Adrenal gland (tissue), 12 donors: ENCODE measurements around the gene HIPK2. TPM values are rescaled to one million over a fixed set of nuclear protein-coding genes. Genes with fewer than 3 reads are reported as not detected.

Experiments used
- DNase-seq, 7 donors: peaks; one replicate each; pipeline ENCODE4 v3.0.0-alpha.2; 2019 to 2020
- H3K27ac ChIP-seq, 5 donors: fragments of 200-600 bp; sonication (generic) in 4 of 5; 1 replicate in 3 of 5; 2 replicates in 2 of 5; pipeline versions ENCODE4 v1.5.1 to v1.8.0; 2016 to 2020; ENCODE audit warnings: mild to moderate bottlenecking in 1 of 5
- H3K27me3 ChIP-seq: fragments of 200-600 bp; 2 replicates; pipeline ENCODE4 v1.8.0; 2021
- H3K36me3 ChIP-seq, 2 donors: fragments of 200-600 bp; replicated peaks in 1 of 2; 1 replicate in 1 of 2; 2 replicates in 1 of 2; pipeline versions ENCODE4 v1.5.1 to v1.8.0; 2018 to 2022
- H3K4me1 ChIP-seq, 2 donors: fragments of 200-600 bp; replicated peaks in 1 of 2; 1 replicate in 1 of 2; 2 replicates in 1 of 2; pipeline versions ENCODE4 v1.5.1 to v1.8.0; 2018 to 2021
- H3K4me3 ChIP-seq, 4 donors: fragments of 200-600 bp; sonication (generic) in 3 of 4; one replicate each; pipeline ENCODE4 v1.5.1; 2016 to 2018
- H3K9me3 ChIP-seq, 3 donors: fragments of 200-600 bp; sonication (generic) in 1 of 3; replicated peaks in 1 of 3; 1 replicate in 2 of 3; 2 replicates in 1 of 3; pipeline versions ENCODE4 v1.5.1 to v1.8.0; 2016 to 2021
- POLR2A ChIP-seq, 2 donors: fragments of 450-650 bp; IDR thresholded peaks; one replicate each; pipeline ENCODE4 v1.6.1; 2017; ENCODE audit warnings: antibody characterized with exemption in 2 of 2, mild to moderate bottlenecking in 2 of 2, moderate library complexity in 1 of 2
- WGBS, 4 donors: extraction: QIAGEN DNeasy Blood & Tissue Kit in 2 of 4; methylation state at CpG; one replicate each; pipeline versions ENCODE4 v1.1.5 to v1.1.7; 2013 to 2017; 5-methylcytosine and 5-hydroxymethylcytosine counted together
- intact Hi-C, 2 donors: fragments of 100-400 bp; cut with DNase I; formaldehyde crosslinking; loops; one replicate each; pipeline versions ENCODE4 v1.14.1 to v1.15.0; 2022 to 2023
- polyA plus RNA-seq, 3 donors: library from polyadenylated mRNA; stranded (reverse); fragments of 200-250 nt in 2 of 3; fragments of 350-450 nt in 1 of 3; fragmentation: Illumina TruSeq in 1 of 3; extraction: RNeasy Lipid Tissue Mini Kit (QIAGEN cat#74804) in 1 of 3; gene quantifications; one replicate each; pipeline ENCODE4 v1.2.3, GENCODE V29; 2013 to 2014
- total RNA-seq, 9 donors: library from RNA; depleted of rRNA in 4 of 9; stranded (reverse); fragments of >200 nt in 4 of 9; fragments of 120-200 nt in 1 of 9; fragmentation: NEBNext Ultra II Directional in 1 of 9; extraction: Animal tissue kit (Norgen Biotek cat#: 25700) in 1 of 9; gene quantifications; one replicate each; pipeline versions ENCODE4 v1.1.0 to v1.2.4, GENCODE V29; 2013 to 2023
- TF ChIP-seq, protein P1 (sequence below), 6 experiments: fragments of 450-650 bp in 4 of 6; fragments of 200-600 bp in 2 of 6; sonication (generic) in 1 of 6; IDR thresholded peaks; 1 replicate in 5 of 6; 2 replicates in 1 of 6; pipeline versions ENCODE4 v1.5.1 to v1.8.0; 2016 to 2021; ENCODE audit warnings: antibody characterized with exemption in 6 of 6, mild to moderate bottlenecking in 2 of 6, moderate library complexity in 1 of 6
- donor health status: healthy with polysubstance abuse.
- donor health status: Bipolar disorder and iron deficiency.
- donor health status: DM: yes; HTN: yes; CAD: no.
- donor health status: DM: no; HTN: no; CAD: no.
- donor health status: DM: no; HTN: no; CAD: no.
- donor health status: DM: yes; HTN: yes; CAD: no.

The HIPK2 gene
- total and polyA plus RNA-seq, 12 donors = 4.7 to 82.4 (median 49.8) TPM

GRCh38 chr7:139542308-139543151 is 235.3 kb downstream of the HIPK2 start:
- no peaks in the 10 kb centered on the region for H3K4me1 ChIP-seq
- no peaks in the 10 kb centered on the region for H3K27me3 ChIP-seq
- no peak overlapping the region for H3K27ac ChIP-seq
- no peaks in the 10 kb centered on the region for H3K9me3 ChIP-seq
- H3K4me3 ChIP-seq = no peak overlapping the region
- WGBS, 4 donors = 89 to 91% (median 90%) methylated on average over 27 to 28 of the region's 28 CpGs
- no peaks in the 10 kb centered on the region for H3K36me3 ChIP-seq
- no peak for DNase-seq
- TF ChIP-seq POLR2A (IDR thresholded peaks at IDR 0.05) = no peak
- TF ChIP-seq, protein P1, sequence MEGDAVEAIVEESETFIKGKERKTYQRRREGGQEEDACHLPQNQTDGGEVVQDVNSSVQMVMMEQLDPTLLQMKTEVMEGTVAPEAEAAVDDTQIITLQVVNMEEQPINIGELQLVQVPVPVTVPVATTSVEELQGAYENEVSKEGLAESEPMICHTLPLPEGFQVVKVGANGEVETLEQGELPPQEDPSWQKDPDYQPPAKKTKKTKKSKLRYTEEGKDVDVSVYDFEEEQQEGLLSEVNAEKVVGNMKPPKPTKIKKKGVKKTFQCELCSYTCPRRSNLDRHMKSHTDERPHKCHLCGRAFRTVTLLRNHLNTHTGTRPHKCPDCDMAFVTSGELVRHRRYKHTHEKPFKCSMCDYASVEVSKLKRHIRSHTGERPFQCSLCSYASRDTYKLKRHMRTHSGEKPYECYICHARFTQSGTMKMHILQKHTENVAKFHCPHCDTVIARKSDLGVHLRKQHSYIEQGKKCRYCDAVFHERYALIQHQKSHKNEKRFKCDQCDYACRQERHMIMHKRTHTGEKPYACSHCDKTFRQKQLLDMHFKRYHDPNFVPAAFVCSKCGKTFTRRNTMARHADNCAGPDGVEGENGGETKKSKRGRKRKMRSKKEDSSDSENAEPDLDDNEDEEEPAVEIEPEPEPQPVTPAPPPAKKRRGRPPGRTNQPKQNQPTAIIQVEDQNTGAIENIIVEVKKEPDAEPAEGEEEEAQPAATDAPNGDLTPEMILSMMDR (IDR thresholded peaks at IDR 0.05) = no peak
- intact Hi-C loops = no loop called here

GRCh38 chr7:139541600-139542307 is 236.0 kb downstream of the HIPK2 start:
- WGBS, 4 donors = 63 to 86% (median 75%) methylated on average over 4 to 21 of the region's 21 CpGs
- H3K36me3 ChIP-seq = no peaks in the 10 kb centered on the region
- no peak overlapping the region for H3K27ac ChIP-seq
- H3K4me3 ChIP-seq = no peak overlapping the region
- TF ChIP-seq, protein P1 (IDR thresholded peaks at IDR 0.05) = no peak
- TF ChIP-seq POLR2A (IDR thresholded peaks at IDR 0.05) = no peak
- intact Hi-C loops = no loop called here
- DNase-seq = no peak
- no peaks in the 10 kb centered on the region for H3K27me3 ChIP-seq
- H3K4me1 ChIP-seq = no peaks in the 10 kb centered on the region
- H3K9me3 ChIP-seq = no peaks in the 10 kb centered on the region

- intact Hi-C loops = no loop called here
- Histone ChIP-seq H3K4me3 (no peak overlapping the region), H3K27me3 (no peaks in the 10 kb centered on the region), H3K27ac (no peak overlapping the region), H3K36me3 (no peaks in the 10 kb centered on the region), H3K9me3 (no peaks in the 10 kb centered on the region), H3K4me1 (no peaks in the 10 kb centered on the region)
- no peak for DNase-seq
- 50 to 63% (median 60%) methylated on average over 9 to 12 of the region's 12 CpGs for WGBS, 4 donors
- TF ChIP-seq, protein P1 (IDR thresholded peaks at IDR 0.05) = no peak
- TF ChIP-seq POLR2A (IDR thresholded peaks at IDR 0.05) = no peak
These were observed 237.6 kb downstream of the HIPK2 start for GRCh38 chr7:139540203-139540602.

DNA sequence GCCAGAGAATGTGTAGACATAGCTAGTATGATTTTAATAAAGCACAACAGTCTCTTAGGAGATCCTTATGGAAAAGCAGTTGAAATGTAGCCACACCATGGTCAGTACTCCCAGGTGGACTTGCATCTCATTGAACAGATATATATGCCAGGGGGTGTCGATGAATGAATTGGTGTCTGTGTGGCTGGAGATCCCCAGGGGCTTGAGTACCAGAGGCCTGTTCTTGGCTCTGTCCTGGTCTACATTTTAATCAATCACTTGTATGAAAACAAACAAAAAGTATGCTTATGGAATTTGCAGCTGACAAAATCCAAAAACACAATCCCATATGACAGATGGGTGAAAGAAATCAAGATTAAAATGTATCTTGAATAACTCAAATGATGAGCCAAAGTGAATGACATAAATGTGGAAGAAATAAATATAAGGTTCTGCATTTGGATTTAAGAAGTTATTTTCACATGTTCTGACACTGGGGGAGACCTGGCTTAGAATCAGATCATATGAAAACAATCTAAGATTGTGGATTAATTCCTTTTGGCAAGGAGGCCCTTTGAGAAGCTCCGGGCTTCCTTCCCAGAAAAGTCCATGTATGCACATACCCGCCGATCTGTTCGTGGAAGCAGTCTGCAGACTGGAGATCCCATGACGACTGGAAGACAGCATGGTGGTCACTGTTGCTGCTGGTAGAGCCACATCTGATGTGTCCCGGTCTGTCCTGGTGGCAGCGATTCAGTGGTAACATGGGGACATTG is 238.7 kb downstream of the HIPK2 start:
- no peak for DNase-seq
- no peak for TF ChIP-seq POLR2A (IDR thresholded peaks at IDR 0.05)
- TF ChIP-seq, protein P1 (IDR thresholded peaks at IDR 0.05) = no peak
- Histone ChIP-seq H3K4me3 (no peak overlapping the region), H3K36me3 (no peaks in the 10 kb centered on the region), H3K27me3 (no peaks in the 10 kb centered on the region), H3K27ac (no peak overlapping the region), H3K4me1 (no peaks in the 10 kb centered on the region), H3K9me3 (no peaks in the 10 kb centered on the region)
- WGBS, 4 donors = 67 to 83% (median 78%) methylated on average over 7 to 8 of the region's 8 CpGs
- intact Hi-C loops = no loop called here
